GM12878 (cell line): ENCODE measurements around the gene METTL13. TPM values are rescaled to one million over a fixed set of nuclear protein-coding genes. Genes with fewer than 3 reads are reported as not detected.

Experiments
- ATAC-seq: fragments of 200-7000 bp; cut with Tn5 transposase; 3 replicates; pipeline ENCODE4 v1.9.1; 2020; ENCODE audit warnings: mild to moderate bottlenecking, moderate library complexity
- BruUV-seq: library from RNA; stranded (reverse); fragments of 400-500 nt; replicated peaks from 2 replicates; lab custom pipeline; 2021; lab: Mats Ljungman, UMichigan
- CTCF ChIA-PET: fragments of 300-600 bp; sonication (Branson Sonifier 250); formaldehyde crosslinking; extraction: SDS; loops from one replicate; lab custom pipeline; 2021; ENCODE audit warnings: inconsistent platforms; lab: Yijun Ruan, JAX
- POLR2A ChIA-PET: fragments of 350-600 bp; formaldehyde crosslinking; extraction: SDS; loops from one replicate; lab custom pipeline; 2021; ENCODE audit warnings: inconsistent platforms; lab: Charles Lee
- RAD21 ChIA-PET: fragments of 300-600 bp; sonication (Branson Sonifier 250); formaldehyde crosslinking; loops from one replicate; lab custom pipeline; 2023; ENCODE audit warnings: antibody characterized with exemption; ENCODE audit not compliant: unreplicated experiment; lab: Charles Lee
- SMC1A ChIA-PET: fragments of 300-600 bp; sonication (Branson Sonifier 250); formaldehyde crosslinking; loops from one replicate; lab custom pipeline; 2023; ENCODE audit not compliant: unreplicated experiment, uncharacterized antibody; lab: Charles Lee
- DNase-seq: peaks from one replicate; pipeline ENCODE4 v3.0.0-alpha.2; 2011; ENCODE audit warnings: low read depth, low spot score
- FAIRE-seq: peaks from 3 replicates; lab custom pipeline; 2011; peaks lifted over from hg19 to GRCh38; lab: Jason Lieb, UNC
- H2AFZ ChIP-seq: 2 replicates; pipeline ENCODE4 v1.6.0; 2011; ENCODE audit warnings: low read depth, low read length, control low read depth; ENCODE audit not compliant: control insufficient read depth
- H3K27ac ChIP-seq: 2 replicates; pipeline ENCODE4 v1.5.1; 2011; ENCODE audit warnings: control low read depth; ENCODE audit not compliant: control insufficient read depth, insufficient read depth
- H3K27me3 ChIP-seq, 2 experiments: replicated peaks in 1 of 2; 2 replicates each; pipeline versions ENCODE4 v1.6.0 to v1.6.1; 2011; ENCODE audit warnings: low read length in 1 of 2; ENCODE audit not compliant: control insufficient read depth in 2 of 2, insufficient read depth in 2 of 2
- H3K36me3 ChIP-seq, 2 experiments: 2 replicates each; pipeline ENCODE4 v1.5.1; 2011; ENCODE audit warnings: low read length in 1 of 2; ENCODE audit not compliant: control insufficient read depth in 2 of 2, insufficient read depth in 2 of 2
- H3K4me1 ChIP-seq: 2 replicates; pipeline ENCODE4 v1.6.1; 2011; ENCODE audit warnings: mild to moderate bottlenecking, low read length, moderate library complexity, mixed read lengths; ENCODE audit not compliant: control insufficient read depth, insufficient read depth
- H3K4me2 ChIP-seq: 2 replicates; pipeline ENCODE4 v1.6.0; 2011; ENCODE audit warnings: control low read depth; ENCODE audit not compliant: control insufficient read depth, insufficient read depth
- H3K4me3 ChIP-seq: fragments of 200-600 bp; sonication (generic); 2 replicates; pipeline ENCODE4 v1.5.1; 2016
- H3K79me2 ChIP-seq: 2 replicates; pipeline ENCODE4 v1.6.0; 2011; ENCODE audit warnings: low read length; ENCODE audit not compliant: control insufficient read depth, insufficient read depth
- H3K9ac ChIP-seq: 2 replicates; pipeline ENCODE4 v1.8.0; 2011; ENCODE audit warnings: low read length, control low read depth, mixed read lengths; ENCODE audit not compliant: control insufficient read depth, insufficient read depth
- H3K9me3 ChIP-seq: replicated peaks from 3 replicates; pipeline ENCODE4 v1.5.1; 2011; ENCODE audit warnings: mild to moderate bottlenecking, low read length; ENCODE audit not compliant: control insufficient read depth, insufficient read depth
- H4K20me1 ChIP-seq: 2 replicates; pipeline ENCODE4 v1.6.0; 2011; ENCODE audit not compliant: control insufficient read depth, insufficient read depth
- ESRRA ChIP-seq: IDR thresholded peaks from 2 replicates; pipeline ENCODE4 v1.6.1; 2012; ENCODE audit warnings: mild to moderate bottlenecking, low read length, improper control_type of control experiment
- EZH2 ChIP-seq: IDR thresholded peaks from 2 replicates; pipeline ENCODE4 v1.6.1; 2012; ENCODE audit warnings: low read depth, mild to moderate bottlenecking, control low read depth, inconsistent platforms, low read length, borderline replicate concordance; ENCODE audit not compliant: control insufficient read depth
- NR2C2 ChIP-seq: IDR thresholded peaks from 2 replicates; pipeline ENCODE4 v1.6.1; 2011; ENCODE audit warnings: borderline replicate concordance, low read depth; ENCODE audit not compliant: control insufficient read depth, insufficient read length
- NRF1 ChIP-seq: conservative IDR thresholded peaks from 2 replicates; pipeline ENCODE4 v1.6.1; 2011; ENCODE audit warnings: mild to moderate bottlenecking, low read depth, low read length, improper control_type of control experiment
- PAX8 ChIP-seq: fragments of 450-650 bp; IDR thresholded peaks from 2 replicates; pipeline ENCODE4 v1.6.1; 2017; ENCODE audit warnings: mild to moderate bottlenecking, moderate library complexity
- PML ChIP-seq: IDR thresholded peaks from 2 replicates; pipeline ENCODE4 v1.6.1; 2012; ENCODE audit warnings: low read length, inconsistent platforms
- SMAD1 ChIP-seq: fragments of 450-650 bp; IDR thresholded peaks from 2 replicates; pipeline ENCODE4 v1.6.1; 2018; ENCODE audit warnings: mild to moderate bottlenecking, low read depth; ENCODE audit not compliant: partially characterized antibody
- SMAD5 ChIP-seq: IDR thresholded peaks from 2 replicates; pipeline ENCODE4 v1.6.1; 2016; ENCODE audit warnings: antibody characterized with exemption, low read depth
- TCF7 ChIP-seq: IDR thresholded peaks from 2 replicates; pipeline ENCODE4 v1.6.1; 2014; ENCODE audit warnings: antibody characterized with exemption, borderline replicate concordance
- WGBS: methylation state at CpG from one replicate; pipeline ENCODE4 v1.1.6; 2016; ENCODE audit warnings: low lambda C conversion rate; ENCODE audit not compliant: insufficient replicate concordance, insufficient coverage; ENCODE audit errors: missing lambda C conversion rate; 5-methylcytosine and 5-hydroxymethylcytosine counted together
- in situ Hi-C: fragments of 300-500 bp; cut with MboI; formaldehyde crosslinking; loops from 9 replicates; pipeline ENCODE4 v1.14.3; 2018; ENCODE audit warnings: mixed read lengths
- intact Hi-C: fragments of 100-400 bp; cut with micrococcal nuclease; formaldehyde crosslinking; loops from one replicate; pipeline ENCODE4 v1.14.2; 2022; ENCODE audit not compliant: unreplicated experiment
- polyA plus RNA-seq, 11 experiments: library from polyadenylated mRNA; depleted of rRNA in 4 of 11; unstranded in 6 of 11; stranded (reverse) in 5 of 11; fragments of >200 nt; fragmentation: Nextera tagmentation in 4 of 11; fragmentation: Illumina TruSeq in 1 of 11; extraction: Ambion mirVana in 4 of 11; extraction: Trizol in 1 of 11; gene quantifications; 1 replicate in 1 of 11; 2 replicates in 10 of 11; pipeline versions ENCODE4 v1.2.1 to v1.2.3, GENCODE V29; 2011 to 2016; ENCODE audit warnings: inconsistent platforms in 2 of 11, missing spikeins in 2 of 11, low read depth in 1 of 11
- total RNA-seq, 4 experiments: library from RNA; depleted of rRNA in 3 of 4; stranded (reverse); fragments of >200 nt in 3 of 4; fragmentation: Illumina TruSeq in 1 of 4; extraction: Trizol in 1 of 4; gene quantifications; 2 replicates each; pipeline versions ENCODE4 v1.2.1 to v1.2.3, GENCODE V29; 2013 to 2021
- TF ChIP-seq, protein P1 (sequence below): fragments of 450-650 bp; IDR thresholded peaks from 2 replicates; pipeline ENCODE4 v1.6.1; 2017; ENCODE audit warnings: mild to moderate bottlenecking, low read depth, inconsistent platforms; ENCODE audit not compliant: poor library complexity, severe bottlenecking
- TF ChIP-seq, protein P2 (sequence below), 3 experiments: IDR thresholded peaks in 2 of 3; conservative IDR thresholded peaks in 1 of 3; 2 replicates each; pipeline ENCODE4 v1.5.1; 2011; ENCODE audit warnings: low read depth in 3 of 3, low read length in 3 of 3, mild to moderate bottlenecking in 3 of 3, control low read depth in 2 of 3, moderate library complexity in 2 of 3, inconsistent platforms in 1 of 3, mixed read lengths in 1 of 3; ENCODE audit not compliant: control insufficient read depth in 2 of 3, insufficient read depth in 1 of 3; ENCODE audit errors: extremely low read depth in 1 of 3
- TF ChIP-seq, protein P3 (sequence below): IDR thresholded peaks from 2 replicates; pipeline ENCODE4 v1.6.1; 2011; ENCODE audit warnings: borderline replicate concordance, low read depth, mild to moderate bottlenecking, moderate library complexity, mixed read lengths, low read length; ENCODE audit not compliant: insufficient read depth; ENCODE audit errors: extremely low read length
- TF ChIP-seq, protein P4 (sequence below): fragments of 450-650 bp; formaldehyde crosslinking; IDR thresholded peaks from 2 replicates; pipeline ENCODE4 v1.5.0; 2022; ENCODE audit warnings: mild to moderate bottlenecking, missing genetic modification characterization

The METTL13 gene
- total and polyA plus RNA-seq, 10 of the 15 experiments (the other 5 are each of a cell fraction or from before 2014, with no cell fraction given) = 12.2 to 47.2 (median 35.0) TPM

DNA sequence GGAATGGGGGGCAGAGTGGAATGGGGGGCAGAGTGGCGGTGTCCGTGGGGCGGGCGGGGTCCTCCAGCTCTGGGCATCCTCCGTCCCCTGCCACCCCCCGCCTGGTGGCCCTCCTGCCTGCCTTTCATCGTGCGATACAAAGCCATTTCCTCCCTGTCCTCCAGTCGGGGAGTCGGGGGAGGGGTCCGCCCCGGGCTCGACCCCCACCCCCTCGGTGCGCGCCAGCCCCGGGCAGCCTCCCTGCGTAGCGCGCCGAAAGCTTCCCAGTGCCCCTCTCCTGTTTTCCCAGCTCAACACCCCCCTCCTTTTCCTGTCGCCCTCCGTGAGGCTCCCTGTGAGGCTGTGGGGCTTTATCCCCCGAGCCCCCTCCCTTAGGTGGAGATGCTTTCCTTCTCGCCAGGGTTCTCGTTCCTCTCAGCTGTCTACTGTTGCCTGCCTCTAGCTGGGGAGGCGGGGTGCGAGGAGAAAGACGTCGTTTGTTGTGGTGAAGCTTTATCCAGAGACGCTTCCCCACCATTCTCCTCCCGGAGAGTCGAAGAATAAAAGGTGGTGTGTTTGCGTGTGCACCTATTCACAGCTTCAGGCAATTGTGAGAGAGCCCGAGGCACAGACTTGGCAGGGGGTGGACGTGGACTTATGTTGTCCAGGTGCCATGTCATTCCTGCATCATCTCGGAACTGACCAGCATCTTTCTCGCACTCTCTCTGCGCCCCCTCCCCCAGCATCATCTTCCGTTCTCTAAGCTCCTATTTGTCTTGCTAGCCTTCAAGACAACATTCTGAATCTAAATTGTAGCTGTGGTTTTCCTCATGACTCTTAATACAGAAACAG, 60.7 kb downstream of the METTL13 start (continued):
- TF ChIP-seq, protein P1, sequence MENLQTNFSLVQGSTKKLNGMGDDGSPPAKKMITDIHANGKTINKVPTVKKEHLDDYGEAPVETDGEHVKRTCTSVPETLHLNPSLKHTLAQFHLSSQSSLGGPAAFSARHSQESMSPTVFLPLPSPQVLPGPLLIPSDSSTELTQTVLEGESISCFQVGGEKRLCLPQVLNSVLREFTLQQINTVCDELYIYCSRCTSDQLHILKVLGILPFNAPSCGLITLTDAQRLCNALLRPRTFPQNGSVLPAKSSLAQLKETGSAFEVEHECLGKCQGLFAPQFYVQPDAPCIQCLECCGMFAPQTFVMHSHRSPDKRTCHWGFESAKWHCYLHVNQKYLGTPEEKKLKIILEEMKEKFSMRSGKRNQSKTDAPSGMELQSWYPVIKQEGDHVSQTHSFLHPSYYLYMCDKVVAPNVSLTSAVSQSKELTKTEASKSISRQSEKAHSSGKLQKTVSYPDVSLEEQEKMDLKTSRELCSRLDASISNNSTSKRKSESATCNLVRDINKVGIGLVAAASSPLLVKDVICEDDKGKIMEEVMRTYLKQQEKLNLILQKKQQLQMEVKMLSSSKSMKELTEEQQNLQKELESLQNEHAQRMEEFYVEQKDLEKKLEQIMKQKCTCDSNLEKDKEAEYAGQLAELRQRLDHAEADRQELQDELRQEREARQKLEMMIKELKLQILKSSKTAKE = no peak
- no peak for TF ChIP-seq SMAD1
- no peak for TF ChIP-seq EZH2

DNA sequence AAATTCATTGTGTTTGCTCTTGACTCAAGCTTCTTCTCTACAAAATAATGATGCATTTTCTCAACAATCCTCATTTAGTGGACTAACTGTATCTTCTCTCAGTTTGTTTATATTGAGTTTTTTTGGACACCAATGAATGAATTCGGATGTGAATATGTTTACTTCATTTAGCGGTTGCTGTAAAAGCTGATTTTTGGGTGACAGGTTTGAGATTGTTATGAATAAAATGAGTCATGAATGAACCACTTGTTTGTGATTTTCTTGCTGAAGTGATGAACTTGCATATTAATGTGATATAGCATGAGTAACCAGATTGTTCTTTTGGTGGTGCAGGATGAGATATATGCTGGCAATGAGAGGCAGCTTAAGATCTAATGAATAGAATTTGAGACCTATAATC, 62.9 kb downstream of the METTL13 start:
- Histone ChIP-seq H3K4me1 (no peaks in the 10 kb centered on the region), H4K20me1 (no peaks in the 10 kb centered on the region), H3K9ac (no peak overlapping the region), H3K9me3 (no peaks in the 10 kb centered on the region; the same call in 2 of the 3 replicates), H3K4me3 (no peak overlapping the region), H3K36me3 (no peaks in the 10 kb centered on the region), H2AFZ (no peak overlapping the region), H3K4me2 (no peak overlapping the region), H3K27ac (no peak overlapping the region), H3K27me3 (peaks cover 2 to 8% of the 10 kb centered on the region in 2 experiments; a peak in 3 of 4 replicates), H3K79me2 (no peaks in the 10 kb centered on the region)
- SMC1A ChIA-PET = no interaction called here
- BruUV-seq = no TSS peak
- ATAC-seq = no peak
- intact Hi-C loops (no loop called here), in situ Hi-C loops (no loop called here)
- RAD21 ChIA-PET = no interaction called here
- WGBS = 79% methylated on average over 2 of the region's 2 CpGs
- no peak for DNase-seq
- CTCF ChIA-PET = interaction anchor here (1.0 to 1.6 kb wide), 4 partner anchors 10 to 158 kb away, joined by 3 to 4 read pairs (median 3); no protein-coding TSS in a partner anchor
- POLR2A ChIA-PET = no interaction called here
- no peak for FAIRE-seq
- TF ChIP-seq ESRRA = no peak
- TF ChIP-seq TCF7 = no peak
- TF ChIP-seq PML = no peak
- no peak for TF ChIP-seq SMAD5
- TF ChIP-seq NR2C2 = no peak
- TF ChIP-seq, protein P2, sequence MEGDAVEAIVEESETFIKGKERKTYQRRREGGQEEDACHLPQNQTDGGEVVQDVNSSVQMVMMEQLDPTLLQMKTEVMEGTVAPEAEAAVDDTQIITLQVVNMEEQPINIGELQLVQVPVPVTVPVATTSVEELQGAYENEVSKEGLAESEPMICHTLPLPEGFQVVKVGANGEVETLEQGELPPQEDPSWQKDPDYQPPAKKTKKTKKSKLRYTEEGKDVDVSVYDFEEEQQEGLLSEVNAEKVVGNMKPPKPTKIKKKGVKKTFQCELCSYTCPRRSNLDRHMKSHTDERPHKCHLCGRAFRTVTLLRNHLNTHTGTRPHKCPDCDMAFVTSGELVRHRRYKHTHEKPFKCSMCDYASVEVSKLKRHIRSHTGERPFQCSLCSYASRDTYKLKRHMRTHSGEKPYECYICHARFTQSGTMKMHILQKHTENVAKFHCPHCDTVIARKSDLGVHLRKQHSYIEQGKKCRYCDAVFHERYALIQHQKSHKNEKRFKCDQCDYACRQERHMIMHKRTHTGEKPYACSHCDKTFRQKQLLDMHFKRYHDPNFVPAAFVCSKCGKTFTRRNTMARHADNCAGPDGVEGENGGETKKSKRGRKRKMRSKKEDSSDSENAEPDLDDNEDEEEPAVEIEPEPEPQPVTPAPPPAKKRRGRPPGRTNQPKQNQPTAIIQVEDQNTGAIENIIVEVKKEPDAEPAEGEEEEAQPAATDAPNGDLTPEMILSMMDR (IDR thresholded peaks at IDR 0.05 in 2 of 3, conservative IDR thresholded peaks at IDR 0.05 in 1 of 3; ENCODE audit: control insufficient read depth in 2 of 3, extremely low read depth in 1 of 3, insufficient read depth in 1 of 3, low read depth in 3 of 3, low read length in 3 of 3) = no peak
- TF ChIP-seq, protein P3, sequence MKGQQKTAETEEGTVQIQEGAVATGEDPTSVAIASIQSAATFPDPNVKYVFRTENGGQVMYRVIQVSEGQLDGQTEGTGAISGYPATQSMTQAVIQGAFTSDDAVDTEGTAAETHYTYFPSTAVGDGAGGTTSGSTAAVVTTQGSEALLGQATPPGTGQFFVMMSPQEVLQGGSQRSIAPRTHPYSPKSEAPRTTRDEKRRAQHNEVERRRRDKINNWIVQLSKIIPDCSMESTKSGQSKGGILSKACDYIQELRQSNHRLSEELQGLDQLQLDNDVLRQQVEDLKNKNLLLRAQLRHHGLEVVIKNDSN = no peak
- TF ChIP-seq PAX8 = no peak
- TF ChIP-seq, protein P4, sequence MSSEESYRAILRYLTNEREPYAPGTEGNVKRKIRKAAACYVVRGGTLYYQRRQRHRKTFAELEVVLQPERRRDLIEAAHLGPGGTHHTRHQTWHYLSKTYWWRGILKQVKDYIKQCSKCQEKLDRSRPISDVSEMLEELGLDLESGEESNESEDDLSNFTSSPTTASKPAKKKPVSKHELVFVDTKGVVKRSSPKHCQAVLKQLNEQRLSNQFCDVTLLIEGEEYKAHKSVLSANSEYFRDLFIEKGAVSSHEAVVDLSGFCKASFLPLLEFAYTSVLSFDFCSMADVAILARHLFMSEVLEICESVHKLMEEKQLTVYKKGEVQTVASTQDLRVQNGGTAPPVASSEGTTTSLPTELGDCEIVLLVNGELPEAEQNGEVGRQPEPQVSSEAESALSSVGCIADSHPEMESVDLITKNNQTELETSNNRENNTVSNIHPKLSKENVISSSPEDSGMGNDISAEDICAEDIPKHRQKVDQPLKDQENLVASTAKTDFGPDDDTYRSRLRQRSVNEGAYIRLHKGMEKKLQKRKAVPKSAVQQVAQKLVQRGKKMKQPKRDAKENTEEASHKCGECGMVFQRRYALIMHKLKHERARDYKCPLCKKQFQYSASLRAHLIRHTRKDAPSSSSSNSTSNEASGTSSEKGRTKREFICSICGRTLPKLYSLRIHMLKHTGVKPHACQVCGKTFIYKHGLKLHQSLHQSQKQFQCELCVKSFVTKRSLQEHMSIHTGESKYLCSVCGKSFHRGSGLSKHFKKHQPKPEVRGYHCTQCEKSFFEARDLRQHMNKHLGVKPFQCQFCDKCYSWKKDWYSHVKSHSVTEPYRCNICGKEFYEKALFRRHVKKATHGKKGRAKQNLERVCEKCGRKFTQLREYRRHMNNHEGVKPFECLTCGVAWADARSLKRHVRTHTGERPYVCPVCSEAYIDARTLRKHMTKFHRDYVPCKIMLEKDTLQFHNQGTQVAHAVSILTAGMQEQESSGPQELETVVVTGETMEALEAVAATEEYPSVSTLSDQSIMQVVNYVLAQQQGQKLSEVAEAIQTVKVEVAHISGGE (CRISPR knock-in tag) = no peak
- no peak for TF ChIP-seq NRF1
